Tibial artery (tissue), 4 donors: Measurements from ENCODE around the gene ARL15.

Experiments
- DNase-seq, 2 donors: peaks; one replicate each; pipeline ENCODE4 v3.0.0-alpha.2; 2019
- H3K27ac ChIP-seq, 2 donors: fragments of 200-600 bp; sonication (generic) in 1 of 2; 1 replicate in 1 of 2; 2 replicates in 1 of 2; pipeline ENCODE4 v1.5.1; 2018 to 2019; ENCODE audit warnings: mild to moderate bottlenecking in 1 of 2
- H3K27me3 ChIP-seq, 2 donors: fragments of 200-600 bp; sonication (generic) in 1 of 2; one replicate each; pipeline versions ENCODE4 v1.5.1 to v1.6.0; 2016 to 2019
- H3K36me3 ChIP-seq, 3 donors: fragments of 200-600 bp; sonication (generic) in 2 of 3; one replicate each; pipeline ENCODE4 v1.5.1; 2016 to 2019; ENCODE audit warnings: mild to moderate bottlenecking in 2 of 3
- H3K4me1 ChIP-seq, 4 donors: fragments of 200-600 bp; sonication (generic) in 2 of 4; 1 replicate in 3 of 4; 2 replicates in 1 of 4; pipeline ENCODE4 v1.5.1; 2016 to 2019
- H3K4me3 ChIP-seq, 2 donors: fragments of 200-600 bp; sonication (generic) in 1 of 2; 1 replicate in 1 of 2; 2 replicates in 1 of 2; pipeline ENCODE4 v1.5.1; 2018 to 2019; ENCODE audit warnings: mild to moderate bottlenecking in 2 of 2
- H3K9me3 ChIP-seq, 3 donors: fragments of 200-600 bp; sonication (generic) in 1 of 3; one replicate each; pipeline ENCODE4 v1.5.1; 2016 to 2019
- intact Hi-C: fragments of 100-400 bp; cut with DNase I; formaldehyde crosslinking; loops from one replicate; pipeline ENCODE4 v1.15.0; 2023; ENCODE audit warnings: low total_unique reads
- TF ChIP-seq, protein P1 (sequence below), 2 experiments: fragments of 200-600 bp in 1 of 2; fragments of 450-650 bp in 1 of 2; IDR thresholded peaks; one replicate each; pipeline ENCODE4 v1.5.1; 2017 to 2019; ENCODE audit warnings: antibody characterized with exemption in 2 of 2, mild to moderate bottlenecking in 1 of 2, moderate library complexity in 1 of 2

The ARL15 gene

DNA sequence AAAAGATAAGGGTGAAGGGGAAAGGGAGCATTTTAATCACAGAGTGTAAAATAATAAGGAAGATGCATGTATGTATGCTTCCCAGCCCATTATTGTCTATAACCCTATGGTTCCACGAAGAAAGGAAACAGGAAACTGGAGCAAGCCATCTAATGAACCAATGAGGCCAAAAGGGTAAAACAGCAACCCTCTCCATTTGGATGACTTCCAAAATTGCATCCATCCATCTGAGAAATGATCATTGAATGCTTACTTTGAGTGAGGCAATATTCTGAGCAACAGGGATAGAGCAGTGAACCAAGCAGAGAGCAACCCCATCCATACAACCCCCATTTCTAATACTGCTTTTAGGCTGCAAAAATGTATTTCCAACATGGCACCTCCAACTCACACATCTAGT, 46.9 kb downstream of the ARL15 start:
- intact Hi-C loops = no loop called here
- H3K27me3 ChIP-seq = no peaks in the 10 kb centered on the region
- DNase-seq = no peak
- H3K36me3 ChIP-seq = no peaks in the 10 kb centered on the region
- H3K27ac ChIP-seq = no peak overlapping the region
- no peaks in the 10 kb centered on the region for H3K9me3 ChIP-seq
- H3K4me1 ChIP-seq = no peaks in the 10 kb centered on the region
- TF ChIP-seq, protein P1, sequence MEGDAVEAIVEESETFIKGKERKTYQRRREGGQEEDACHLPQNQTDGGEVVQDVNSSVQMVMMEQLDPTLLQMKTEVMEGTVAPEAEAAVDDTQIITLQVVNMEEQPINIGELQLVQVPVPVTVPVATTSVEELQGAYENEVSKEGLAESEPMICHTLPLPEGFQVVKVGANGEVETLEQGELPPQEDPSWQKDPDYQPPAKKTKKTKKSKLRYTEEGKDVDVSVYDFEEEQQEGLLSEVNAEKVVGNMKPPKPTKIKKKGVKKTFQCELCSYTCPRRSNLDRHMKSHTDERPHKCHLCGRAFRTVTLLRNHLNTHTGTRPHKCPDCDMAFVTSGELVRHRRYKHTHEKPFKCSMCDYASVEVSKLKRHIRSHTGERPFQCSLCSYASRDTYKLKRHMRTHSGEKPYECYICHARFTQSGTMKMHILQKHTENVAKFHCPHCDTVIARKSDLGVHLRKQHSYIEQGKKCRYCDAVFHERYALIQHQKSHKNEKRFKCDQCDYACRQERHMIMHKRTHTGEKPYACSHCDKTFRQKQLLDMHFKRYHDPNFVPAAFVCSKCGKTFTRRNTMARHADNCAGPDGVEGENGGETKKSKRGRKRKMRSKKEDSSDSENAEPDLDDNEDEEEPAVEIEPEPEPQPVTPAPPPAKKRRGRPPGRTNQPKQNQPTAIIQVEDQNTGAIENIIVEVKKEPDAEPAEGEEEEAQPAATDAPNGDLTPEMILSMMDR (IDR thresholded peaks at IDR 0.05) = no peak
- H3K4me3 ChIP-seq = no peak overlapping the region

GRCh38 chr5:54261596-54261995, 48.8 kb downstream of the ARL15 start:
- Histone ChIP-seq H3K27ac (no peak overlapping the region), H3K4me1 (no peaks in the 10 kb centered on the region), H3K4me3 (no peak overlapping the region), H3K36me3 (no peaks in the 10 kb centered on the region), H3K27me3 (no peaks in the 10 kb centered on the region), H3K9me3 (no peaks in the 10 kb centered on the region)
- DNase-seq = no peak
- TF ChIP-seq, protein P1 (IDR thresholded peaks at IDR 0.05) = no peak
- intact Hi-C loops = no loop called here

DNA sequence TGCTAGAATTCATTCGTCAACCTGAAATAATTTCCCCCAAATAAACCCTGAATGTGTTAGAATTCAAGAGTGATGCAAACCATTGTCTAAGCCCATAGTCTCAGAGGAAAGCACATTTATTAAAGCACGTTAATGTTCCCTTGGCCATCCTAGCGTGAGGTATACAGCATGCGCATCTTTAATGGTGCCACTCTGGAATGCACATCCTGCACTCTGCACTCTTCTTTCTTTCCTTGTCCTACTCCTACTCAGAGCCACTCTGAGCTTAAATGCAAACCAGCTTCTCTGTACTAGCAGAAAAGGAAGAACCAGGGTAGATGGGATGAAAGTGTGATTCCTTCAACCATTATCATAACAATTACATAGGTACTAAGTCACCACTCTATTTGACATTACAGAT, 50.4 kb downstream of the ARL15 start:
- Histone ChIP-seq H3K27me3 (no peaks in the 10 kb centered on the region), H3K9me3 (no peaks in the 10 kb centered on the region), H3K36me3 (no peaks in the 10 kb centered on the region), H3K4me1 (peaks cover 0 to 5% (median 0%) of the 10 kb centered on the region in 4 donors), H3K4me3 (no peak overlapping the region), H3K27ac (no peak overlapping the region)
- intact Hi-C loops = no loop called here
- DNase-seq = no peak
- TF ChIP-seq, protein P1 (IDR thresholded peaks at IDR 0.05) = no peak

GRCh38 chr5:54259090-54259489, 51.3 kb downstream of the ARL15 start:
- no peak for DNase-seq
- Histone ChIP-seq H3K27ac (no peak overlapping the region), H3K4me1 (peaks cover 0 to 5% (median 0%) of the 10 kb centered on the region in 4 donors), H3K36me3 (no peaks in the 10 kb centered on the region), H3K4me3 (no peak overlapping the region), H3K9me3 (no peaks in the 10 kb centered on the region), H3K27me3 (no peaks in the 10 kb centered on the region)
- intact Hi-C loops = no loop called here
- TF ChIP-seq, protein P1 (IDR thresholded peaks at IDR 0.05) = no peak

DNA sequence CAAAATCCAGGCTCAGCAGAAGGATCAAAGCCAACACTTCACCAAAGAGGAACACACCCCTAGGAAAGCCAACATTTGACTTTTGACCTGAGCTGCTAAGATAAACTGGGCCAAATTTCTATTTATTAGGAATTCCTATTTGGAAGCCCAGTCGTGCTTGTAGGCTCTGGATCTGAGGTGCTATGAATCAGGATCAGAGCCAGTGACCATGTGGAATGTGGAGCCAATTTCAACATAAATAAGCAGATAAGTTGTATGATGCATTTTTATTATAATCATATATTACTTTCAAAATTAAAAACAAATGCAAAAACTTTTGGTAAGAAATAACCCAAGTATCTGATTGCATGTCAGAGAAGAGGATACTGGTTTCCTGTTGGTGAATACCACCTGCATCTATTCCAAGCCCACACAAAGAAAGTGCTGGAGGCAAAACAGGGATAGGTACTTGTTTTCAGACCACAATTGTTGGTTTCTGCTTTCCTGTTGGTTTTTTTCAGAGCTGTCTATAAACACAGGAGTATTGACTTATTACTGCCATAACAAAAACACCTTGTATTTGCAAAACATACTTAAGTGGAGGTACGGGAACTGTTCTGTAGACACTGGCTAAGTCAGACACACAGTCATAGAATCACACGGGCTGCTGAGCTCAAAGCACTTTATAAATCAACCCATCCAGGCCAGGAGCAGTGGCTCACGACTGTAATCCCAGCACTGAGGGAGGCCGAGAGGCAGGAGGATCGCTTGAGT, 52.8 kb downstream of the ARL15 start:
- Histone ChIP-seq H3K27ac (no peak overlapping the region), H3K36me3 (no peaks in the 10 kb centered on the region), H3K27me3 (no peaks in the 10 kb centered on the region), H3K9me3 (no peaks in the 10 kb centered on the region), H3K4me3 (no peak overlapping the region), H3K4me1 (peaks cover 0 to 5% (median 0%) of the 10 kb centered on the region in 4 donors)
- TF ChIP-seq, protein P1 (IDR thresholded peaks at IDR 0.05) = no peak
- DNase-seq = no peak
- intact Hi-C loops = no loop called here
